Astrocyte of the spinal cord (primary cell): Measurements from ENCODE around the gene DDX25.

Source experiments
- DNase-seq: peaks from one replicate; pipeline ENCODE4 v3.0.0; 2011; ENCODE audit warnings: low read depth, low spot score
- H3K4me3 ChIP-seq: 2 replicates; pipeline ENCODE4 v1.5.1; 2011; ENCODE audit warnings: low read depth, mild to moderate bottlenecking, low read length, moderate library complexity
- CTCF ChIP-seq: IDR thresholded peaks from 2 replicates; pipeline ENCODE4 v1.5.1; 2012; ENCODE audit warnings: low read depth, mild to moderate bottlenecking, low read length, inconsistent platforms
- in situ Hi-C: cut with HindIII; loops from 2 replicates; pipeline ENCODE4 v1.10.0; 2017; ENCODE audit warnings: low sequenced_read_pairs

DDX25 gene

GRCh38 chr11:125934473-125934872 lies 30.2 kb downstream of the DDX25 start:
- in situ Hi-C loops: loop anchor here (25.0 kb wide), 1 partner anchor 253 kb away; no protein-coding TSS in a partner anchor
- DNase-seq: no peak
- no peak overlapping the region for H3K4me3 ChIP-seq
- no peak for TF ChIP-seq CTCF

DNA sequence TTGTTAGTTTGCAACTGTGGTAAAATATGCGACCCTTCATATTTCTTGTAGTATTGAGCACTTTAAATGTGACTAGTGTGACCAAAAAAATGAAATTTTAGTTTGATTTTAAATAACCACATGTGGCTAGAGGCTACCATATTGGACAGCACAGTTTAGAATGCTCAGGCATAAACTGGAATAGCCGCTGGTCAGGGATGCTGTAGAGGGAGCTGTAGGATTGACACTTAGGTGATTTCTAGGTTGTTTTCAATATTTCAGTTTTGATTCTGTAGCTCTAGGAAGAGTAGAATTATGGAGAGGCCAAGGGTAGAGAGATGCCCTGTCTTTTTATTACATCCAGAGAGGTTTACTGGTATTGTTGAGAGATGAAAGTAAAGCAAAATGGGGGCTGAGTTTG lies 30.7 kb downstream of the DDX25 start:
- TF ChIP-seq CTCF: no peak
- DNase-seq: no peak
- in situ Hi-C loops: loop anchor here (25.0 kb wide), 1 partner anchor 252 kb away; no protein-coding TSS in a partner anchor
- H3K4me3 ChIP-seq: no peak overlapping the region

DNA sequence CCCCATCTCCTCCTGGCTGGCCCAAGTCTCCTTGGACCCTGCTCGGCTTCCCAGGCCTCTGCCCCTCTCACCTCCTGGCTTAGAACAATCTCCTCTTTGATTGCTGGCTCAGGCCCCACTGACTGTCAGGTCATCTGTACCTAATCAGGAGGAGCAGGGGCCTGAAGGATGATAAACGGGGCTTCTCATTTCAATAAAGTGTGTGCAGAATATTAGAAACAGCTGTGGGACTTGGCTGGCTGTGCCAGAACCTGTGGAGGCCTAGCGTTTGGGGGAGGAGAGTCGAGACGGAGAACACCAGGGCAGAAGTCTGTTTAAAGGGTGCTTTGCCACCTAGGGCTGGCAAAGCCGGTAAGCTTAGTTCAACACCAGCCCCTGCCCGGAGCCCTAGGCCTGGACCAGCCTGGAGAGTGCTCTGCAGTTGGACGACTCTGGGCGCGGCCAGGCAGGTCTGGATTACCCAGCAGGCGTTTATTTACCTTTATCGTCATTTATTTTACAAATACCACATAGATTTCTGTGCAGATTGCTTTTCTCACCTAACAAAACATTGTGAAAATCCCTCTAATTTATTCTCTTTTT lies 31.4 kb downstream of the DDX25 start:
- H3K4me3 ChIP-seq: no peak overlapping the region
- no peak for TF ChIP-seq CTCF
- DNase-seq: no peak
- in situ Hi-C loops: loop anchor here (25.0 kb wide), 1 partner anchor 252 kb away; no protein-coding TSS in a partner anchor

GRCh38 chr11:125938418-125938817 lies 34.1 kb downstream of the DDX25 start:
- no peak for TF ChIP-seq CTCF
- no peak for DNase-seq
- in situ Hi-C loops: loop anchor here (25.0 kb wide), 1 partner anchor 249 kb away; no protein-coding TSS in a partner anchor
- no peak overlapping the region for H3K4me3 ChIP-seq

DNA sequence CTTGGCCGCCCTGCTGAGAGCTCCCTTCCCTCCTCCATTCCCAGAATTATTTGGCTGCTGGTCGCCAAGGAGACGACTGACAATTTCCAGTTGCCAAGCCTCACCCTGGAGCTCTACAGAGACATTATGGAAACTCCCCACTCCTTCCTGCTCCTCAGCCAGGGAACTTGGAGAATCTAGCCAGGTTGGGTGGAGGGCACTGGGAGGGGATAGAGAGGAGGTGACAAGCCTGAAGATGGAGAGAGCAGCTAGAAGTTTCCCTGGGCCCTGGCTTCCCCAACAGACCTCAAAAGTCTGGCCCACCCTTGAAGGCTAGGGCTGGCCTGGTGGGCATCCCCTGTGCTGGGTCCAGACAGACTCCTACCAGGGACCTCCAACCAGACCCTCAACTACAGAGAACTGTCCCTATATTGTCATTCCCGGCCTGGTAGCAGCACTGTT lies 34.8 kb downstream of the DDX25 start:
- no peak for DNase-seq
- no peak overlapping the region for H3K4me3 ChIP-seq
- in situ Hi-C loops: loop anchor here (25.0 kb wide), 1 partner anchor 248 kb away; no protein-coding TSS in a partner anchor
- TF ChIP-seq CTCF: no peak

DNA sequence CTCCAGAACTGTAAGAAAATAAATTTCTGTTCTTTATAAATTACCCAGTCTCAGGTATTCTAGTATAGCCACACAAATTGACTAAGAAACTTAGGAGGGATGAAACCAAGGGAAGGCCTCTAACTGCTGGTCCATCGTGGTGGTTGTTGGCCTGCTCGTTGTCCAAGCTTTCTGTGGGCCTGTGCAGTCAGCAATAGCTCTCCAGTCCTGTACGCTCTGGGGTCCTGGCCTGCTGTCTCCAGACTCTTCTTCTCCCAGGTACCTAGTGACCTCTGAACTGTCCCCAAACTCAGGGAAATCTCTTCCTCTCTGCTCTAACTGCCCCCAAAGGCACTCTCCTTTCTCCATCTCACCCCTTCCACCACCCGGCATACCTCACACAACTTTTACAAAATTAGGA lies 35.8 kb downstream of the DDX25 start:
- TF ChIP-seq CTCF: no peak
- in situ Hi-C loops: loop anchor here (25.0 kb wide), 1 partner anchor 247 kb away; no protein-coding TSS in a partner anchor
- no peak overlapping the region for H3K4me3 ChIP-seq
- DNase-seq: no peak

DNA sequence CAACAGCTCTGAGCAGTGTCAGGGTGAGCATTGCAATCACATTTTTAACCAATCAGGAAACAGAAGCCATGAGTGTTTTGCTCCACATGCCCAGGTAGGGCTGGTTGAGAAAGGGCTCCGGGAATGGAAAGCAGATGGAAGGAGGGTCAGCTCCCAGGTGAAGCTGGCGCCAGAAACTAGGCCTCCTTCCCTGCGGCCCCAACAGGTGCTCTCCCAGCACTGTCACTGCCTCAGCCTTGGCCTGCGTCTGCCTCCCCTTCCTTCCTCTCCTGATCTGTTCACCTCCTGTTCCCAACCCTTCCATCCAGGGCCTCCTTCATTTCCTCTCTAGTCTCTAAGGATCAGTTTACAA lies 36.9 kb downstream of the DDX25 start:
- no peak for DNase-seq
- H3K4me3 ChIP-seq: no peak overlapping the region
- in situ Hi-C loops: loop anchor here (25.0 kb wide), 1 partner anchor 246 kb away; no protein-coding TSS in a partner anchor
- no peak for TF ChIP-seq CTCF
